Measurements from ENCODE around the gene TRDMT1. TPM values are rescaled to one million over a fixed set of nuclear protein-coding genes. Genes with fewer than 3 reads are reported as not detected.

Gene TRDMT1
- polyA plus RNA-seq, 3 donors: 3.1 to 6.6 (median 5.0) TPM

- no peaks in the 10 kb centered on the region for H3K79me2 ChIP-seq (ENCODE audit: insufficient read depth, low read length)
- no peak overlapping the region for H3K27ac Mint-ChIP-seq
- H3K36me3 Mint-ChIP-seq: no peaks in the 10 kb centered on the region
- no peaks in the 10 kb centered on the region for H4K20me1 ChIP-seq (ENCODE audit: insufficient read depth, low read length)
- H3K27me3 Mint-ChIP-seq (ENCODE audit: low read depth in 3 of 3): no peaks in the 10 kb centered on the region
- H2AFZ ChIP-seq (ENCODE audit: insufficient read depth, low read depth, low read length, poor library complexity, severe bottlenecking): no peak overlapping the region
- no peaks in the 10 kb centered on the region for H3K9me3 ChIP-seq (replicated peaks in 1 of 2; ENCODE audit: control insufficient read depth in 1 of 2, insufficient read depth in 1 of 2, low read length in 2 of 2)
- no peak overlapping the region for H3K4me3 Mint-ChIP-seq
- no peak overlapping the region for H3K27ac ChIP-seq (ENCODE audit: low read depth in 1 of 2, low read length in 2 of 2)
- no peak for DNase-seq
- no peaks in the 10 kb centered on the region for H3K36me3 ChIP-seq (replicated peaks in 1 of 2; ENCODE audit: control insufficient read depth in 1 of 2, insufficient read depth in 2 of 2, low read length in 2 of 2)
- intact Hi-C loops (cut with micrococcal nuclease): no loop called here
- H3K9me3 Mint-ChIP-seq: no peaks in the 10 kb centered on the region
- WGBS (ENCODE audit: insufficient coverage): no CpG with 5 or more reads among the region's 3 CpGs
- H3K4me1 ChIP-seq (ENCODE audit: control insufficient read depth in 1 of 2, insufficient read depth in 2 of 2, low read length in 2 of 2): no peaks in the 10 kb centered on the region
- H3K4me2 ChIP-seq (replicated peaks; ENCODE audit: extremely low read depth, low read length, poor library complexity, severe bottlenecking): no peak overlapping the region
- no peak overlapping the region for H3K4me3 ChIP-seq (replicated peaks in 1 of 3; ENCODE audit: low read depth in 2 of 3, low read length in 3 of 3)
- H3K27me3 ChIP-seq (ENCODE audit: control insufficient read depth in 2 of 2, insufficient read depth in 2 of 2, low read length in 2 of 2): no peaks in the 10 kb centered on the region
- TF ChIP-seq, protein P1, sequence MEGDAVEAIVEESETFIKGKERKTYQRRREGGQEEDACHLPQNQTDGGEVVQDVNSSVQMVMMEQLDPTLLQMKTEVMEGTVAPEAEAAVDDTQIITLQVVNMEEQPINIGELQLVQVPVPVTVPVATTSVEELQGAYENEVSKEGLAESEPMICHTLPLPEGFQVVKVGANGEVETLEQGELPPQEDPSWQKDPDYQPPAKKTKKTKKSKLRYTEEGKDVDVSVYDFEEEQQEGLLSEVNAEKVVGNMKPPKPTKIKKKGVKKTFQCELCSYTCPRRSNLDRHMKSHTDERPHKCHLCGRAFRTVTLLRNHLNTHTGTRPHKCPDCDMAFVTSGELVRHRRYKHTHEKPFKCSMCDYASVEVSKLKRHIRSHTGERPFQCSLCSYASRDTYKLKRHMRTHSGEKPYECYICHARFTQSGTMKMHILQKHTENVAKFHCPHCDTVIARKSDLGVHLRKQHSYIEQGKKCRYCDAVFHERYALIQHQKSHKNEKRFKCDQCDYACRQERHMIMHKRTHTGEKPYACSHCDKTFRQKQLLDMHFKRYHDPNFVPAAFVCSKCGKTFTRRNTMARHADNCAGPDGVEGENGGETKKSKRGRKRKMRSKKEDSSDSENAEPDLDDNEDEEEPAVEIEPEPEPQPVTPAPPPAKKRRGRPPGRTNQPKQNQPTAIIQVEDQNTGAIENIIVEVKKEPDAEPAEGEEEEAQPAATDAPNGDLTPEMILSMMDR (IDR thresholded peaks at IDR 0.05): no peak
- H3K9ac ChIP-seq (ENCODE audit: insufficient read depth, low read length, poor library complexity, severe bottlenecking): no peak overlapping the region
- peaks cover 6% of the 10 kb centered on the region for H3K4me1 Mint-ChIP-seq
These were observed 88.9 kb downstream of the TRDMT1 start for GRCh38 chr10:17112566-17112965.

GRCh38 chr10:17109475-17110207, 91.8 kb downstream of the TRDMT1 start:
- TF ChIP-seq, protein P1 (IDR thresholded peaks at IDR 0.05): no peak
- no peak overlapping the region for H3K9ac ChIP-seq (ENCODE audit: insufficient read depth, low read length, poor library complexity, severe bottlenecking)
- intact Hi-C loops (cut with micrococcal nuclease): no loop called here
- no peak overlapping the region for H2AFZ ChIP-seq (ENCODE audit: insufficient read depth, low read depth, low read length, poor library complexity, severe bottlenecking)
- no peaks in the 10 kb centered on the region for H3K27me3 ChIP-seq (ENCODE audit: control insufficient read depth in 2 of 2, insufficient read depth in 2 of 2, low read length in 2 of 2)
- H3K27ac ChIP-seq (ENCODE audit: low read depth in 1 of 2, low read length in 2 of 2): no peak overlapping the region
- H3K79me2 ChIP-seq (ENCODE audit: insufficient read depth, low read length): no peaks in the 10 kb centered on the region
- WGBS (ENCODE audit: insufficient coverage): 100% methylated on average over 1 of the region's 3 CpGs
- no peaks in the 10 kb centered on the region for H3K9me3 ChIP-seq (replicated peaks in 1 of 2; ENCODE audit: control insufficient read depth in 1 of 2, insufficient read depth in 1 of 2, low read length in 2 of 2)
- DNase-seq: peak; percentile 34 to 56 (median 51)
- H3K27me3 Mint-ChIP-seq (ENCODE audit: low read depth in 3 of 3): no peaks in the 10 kb centered on the region
- H3K4me3 Mint-ChIP-seq: no peak overlapping the region
- H3K4me3 ChIP-seq (replicated peaks in 1 of 3; ENCODE audit: low read depth in 2 of 3, low read length in 3 of 3): no peak overlapping the region
- no peaks in the 10 kb centered on the region for H3K36me3 ChIP-seq (replicated peaks in 1 of 2; ENCODE audit: control insufficient read depth in 1 of 2, insufficient read depth in 2 of 2, low read length in 2 of 2)
- H3K4me1 Mint-ChIP-seq: peaks cover 11% of the 10 kb centered on the region
- no peaks in the 10 kb centered on the region for H3K36me3 Mint-ChIP-seq
- H3K4me1 ChIP-seq (ENCODE audit: control insufficient read depth in 1 of 2, insufficient read depth in 2 of 2, low read length in 2 of 2): no peaks in the 10 kb centered on the region
- H4K20me1 ChIP-seq (ENCODE audit: insufficient read depth, low read length): no peaks in the 10 kb centered on the region
- peak overlapping the region in 2 of 7 donors; percentile 45 to 63 for H3K27ac Mint-ChIP-seq
- no peaks in the 10 kb centered on the region for H3K9me3 Mint-ChIP-seq
- H3K4me2 ChIP-seq (replicated peaks; ENCODE audit: extremely low read depth, low read length, poor library complexity, severe bottlenecking): no peak overlapping the region
